Esophagus muscularis mucosa (tissue), 3 donors: ENCODE measurements around the gene B9D1.

Experiments used
- CTCF ChIP-seq, 3 experiments: fragments of 200-600 bp in 2 of 3; fragments of 450-650 bp in 1 of 3; sonication (generic) in 2 of 3; IDR thresholded peaks; one replicate each; pipeline ENCODE4 v1.5.1; 2017 to 2019; ENCODE audit warnings: antibody characterized with exemption in 3 of 3, mild to moderate bottlenecking in 2 of 3, moderate library complexity in 1 of 3
- EP300 ChIP-seq: sonication (generic); formaldehyde crosslinking; IDR thresholded peaks from one replicate; pipeline ENCODE4 v1.6.1; 2017; ENCODE audit warnings: antibody characterized with exemption

- no peak for TF ChIP-seq EP300
- no peak for TF ChIP-seq CTCF (IDR thresholded peaks at IDR 0.05)
These were observed 21.3 kb downstream of the B9D1 start for GRCh38 chr17:19341211-19341631.
